PC-9 (cell line): ENCODE measurements around the gene COL5A1. TPM values are rescaled to one million over a fixed set of nuclear protein-coding genes. Genes with fewer than 3 reads are reported as not detected.

ENCODE experiments used
- BruUV-seq: library from RNA; stranded (reverse); fragments of 400-500 nt; replicated peaks from 2 replicates; lab custom pipeline; 2021; lab: Mats Ljungman, UMichigan
- CTCF ChIA-PET: fragments of 300-600 bp; sonication (Branson Sonifier 250); formaldehyde crosslinking; loops from one replicate; lab custom pipeline; 2022; ENCODE audit warnings: antibody characterized with exemption; lab: Charles Lee
- POLR2A ChIA-PET: fragments of 300-600 bp; sonication (Branson Sonifier 250); formaldehyde crosslinking; loops from one replicate; lab custom pipeline; 2022; ENCODE audit warnings: antibody characterized with exemption; ENCODE audit not compliant: unreplicated experiment; lab: Charles Lee
- DNase-seq, 2 experiments: peaks; one replicate each; pipeline versions ENCODE4 v3.0.0 to v3.0.0-alpha.2; 2015 to 2022; ENCODE audit warnings: mixed read lengths in 1 of 2
- H2AFZ ChIP-seq: fragments of 200-600 bp; sonication (generic); 2 replicates; pipeline ENCODE4 v1.8.1; 2017; ENCODE audit warnings: antibody characterized with exemption
- H3F3A ChIP-seq: fragments of 200-600 bp; sonication (generic); 2 replicates; pipeline ENCODE4 v1.8.1; 2017; ENCODE audit warnings: antibody characterized with exemption, mild to moderate bottlenecking, low read depth; ENCODE audit not compliant: insufficient read depth
- H3K27ac ChIP-seq: fragments of 200-600 bp; sonication (generic); 2 replicates; pipeline ENCODE4 v1.6.1; 2016; ENCODE audit warnings: mixed run types
- H3K27me3 ChIP-seq: fragments of 200-600 bp; sonication (generic); 2 replicates; pipeline ENCODE4 v1.6.1; 2016; ENCODE audit warnings: low read depth, mixed run types; ENCODE audit not compliant: insufficient read depth
- H3K36me3 ChIP-seq: fragments of 200-600 bp; sonication (generic); 2 replicates; pipeline ENCODE4 v1.6.1; 2016; ENCODE audit warnings: low read depth, mixed run types
- H3K4me1 ChIP-seq: fragments of 200-600 bp; sonication (generic); replicated peaks from 2 replicates; pipeline ENCODE4 v1.6.1; 2016; ENCODE audit warnings: mixed run types; ENCODE audit not compliant: insufficient read depth
- H3K4me2 ChIP-seq: fragments of 200-600 bp; sonication (generic); 2 replicates; pipeline ENCODE4 v1.6.1; 2017; ENCODE audit warnings: mixed run types
- H3K4me3 ChIP-seq: fragments of 200-600 bp; sonication (generic); 2 replicates; pipeline ENCODE4 v1.6.1; 2016; ENCODE audit warnings: mixed run types
- H3K79me2 ChIP-seq: fragments of 200-600 bp; sonication (generic); 2 replicates; pipeline ENCODE4 v1.6.1; 2017; ENCODE audit warnings: low read depth, mixed run types
- H3K9me2 ChIP-seq: fragments of 200-600 bp; sonication (generic); 2 replicates; pipeline ENCODE4 v1.8.1; 2017; ENCODE audit warnings: mild to moderate bottlenecking; ENCODE audit not compliant: insufficient read depth
- H3K9me3 ChIP-seq: fragments of 200-600 bp; sonication (generic); 2 replicates; pipeline ENCODE4 v1.8.1; 2016; ENCODE audit warnings: low read depth; ENCODE audit not compliant: insufficient read depth
- H4K20me1 ChIP-seq: fragments of 200-600 bp; sonication (generic); 2 replicates; pipeline ENCODE4 v1.8.1; 2017; ENCODE audit not compliant: insufficient read depth
- CTCF ChIP-seq: fragments of 200-600 bp; sonication (generic); conservative IDR thresholded peaks from 2 replicates; pipeline ENCODE4 v1.6.1; 2017; ENCODE audit warnings: mixed run types, antibody characterized with exemption, mild to moderate bottlenecking, moderate library complexity
- EZH2 ChIP-seq: fragments of 200-600 bp; sonication (generic); IDR thresholded peaks from 2 replicates; pipeline ENCODE4 v1.8.0; 2017; ENCODE audit warnings: antibody characterized with exemption, low read depth
- intact Hi-C: fragments of 100-400 bp; cut with micrococcal nuclease; formaldehyde crosslinking; loops from one replicate; pipeline ENCODE4 v1.10.0; 2022; ENCODE audit not compliant: unreplicated experiment
- total RNA-seq: library from RNA; stranded (reverse); gene quantifications from 2 replicates; pipeline ENCODE4 v1.2.3, GENCODE V29; 2021

The COL5A1 gene
- total RNA-seq, 1 experiment from 2014 or later, result 15.2 TPM

GRCh38 chr9:134724202-134724911, 82.8 kb downstream of the COL5A1 start:
- H3K4me1 ChIP-seq, result no peaks in the 10 kb centered on the region
- intact Hi-C loops, result no loop called here
- H3K9me2 ChIP-seq, result no peaks in the 10 kb centered on the region
- ChIA-PET POLR2A (no interaction called here), CTCF (no interaction called here)
- H3K4me2 ChIP-seq, result no peak overlapping the region
- BruUV-seq, result no TSS peak
- H2AFZ ChIP-seq, result no peak overlapping the region
- no peaks in the 10 kb centered on the region for H3K79me2 ChIP-seq
- no peaks in the 10 kb centered on the region for H3K9me3 ChIP-seq
- no peaks in the 10 kb centered on the region for H3F3A ChIP-seq
- H3K27ac ChIP-seq, result no peak overlapping the region
- no peak for TF ChIP-seq CTCF
- no peak for TF ChIP-seq EZH2
- no peaks in the 10 kb centered on the region for H4K20me1 ChIP-seq
- no peak for DNase-seq
- H3K36me3 ChIP-seq, result no peaks in the 10 kb centered on the region
- H3K4me3 ChIP-seq, result no peak overlapping the region
- peaks cover 78% of the 10 kb centered on the region for H3K27me3 ChIP-seq

- no peaks in the 10 kb centered on the region for H3K9me2 ChIP-seq
- H3F3A ChIP-seq, result no peaks in the 10 kb centered on the region
- H3K9me3 ChIP-seq, result no peaks in the 10 kb centered on the region
- POLR2A ChIA-PET, result no interaction called here
- CTCF ChIA-PET, result no interaction called here
- H3K4me3 ChIP-seq, result no peak overlapping the region
- intact Hi-C loops, result no loop called here
- no peak for DNase-seq
- H3K79me2 ChIP-seq, result no peaks in the 10 kb centered on the region
- no peak overlapping the region for H3K4me2 ChIP-seq
- TF ChIP-seq CTCF, result no peak
- TF ChIP-seq EZH2, result no peak
- peaks cover 71% of the 10 kb centered on the region for H3K27me3 ChIP-seq
- H2AFZ ChIP-seq, result no peak overlapping the region
- no peak overlapping the region for H3K27ac ChIP-seq
- H3K4me1 ChIP-seq, result no peaks in the 10 kb centered on the region
- H3K36me3 ChIP-seq, result no peaks in the 10 kb centered on the region
- no peaks in the 10 kb centered on the region for H4K20me1 ChIP-seq
- no TSS peak for BruUV-seq
These were observed 83.5 kb downstream of the COL5A1 start for GRCh38 chr9:134724912-134725604.

DNA sequence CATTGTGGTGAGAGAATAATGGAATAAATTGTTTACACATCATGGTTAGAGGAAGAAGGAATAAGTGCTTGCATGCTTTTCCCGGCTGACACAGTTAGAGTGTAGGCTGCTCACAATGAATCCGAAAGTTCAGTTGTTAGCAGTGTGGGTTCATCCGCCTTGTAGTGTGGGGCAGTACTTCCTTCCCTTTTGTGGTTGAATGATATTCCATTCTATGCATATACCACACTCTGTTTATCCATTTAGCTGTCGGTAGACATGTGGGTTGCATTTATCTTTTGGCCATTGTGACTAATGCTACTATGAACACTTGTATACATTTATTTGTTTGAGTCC, 84.0 kb downstream of the COL5A1 start:
- no TSS peak for BruUV-seq
- no peaks in the 10 kb centered on the region for H3K9me3 ChIP-seq
- no peaks in the 10 kb centered on the region for H3F3A ChIP-seq
- no peak overlapping the region for H3K4me2 ChIP-seq
- H3K4me3 ChIP-seq, result no peak overlapping the region
- POLR2A ChIA-PET, result no interaction called here
- H3K27ac ChIP-seq, result no peak overlapping the region
- no peak overlapping the region for H2AFZ ChIP-seq
- CTCF ChIA-PET, result no interaction called here
- no peaks in the 10 kb centered on the region for H3K79me2 ChIP-seq
- H3K27me3 ChIP-seq, result peaks cover 66% of the 10 kb centered on the region
- H3K4me1 ChIP-seq, result no peaks in the 10 kb centered on the region
- TF ChIP-seq EZH2 (no peak), CTCF (no peak)
- DNase-seq, result no peak
- intact Hi-C loops, result no loop called here
- H3K9me2 ChIP-seq, result no peaks in the 10 kb centered on the region
- H4K20me1 ChIP-seq, result no peaks in the 10 kb centered on the region
- no peaks in the 10 kb centered on the region for H3K36me3 ChIP-seq
